ENCODE measurements around the gene P4HA3.

DNA sequence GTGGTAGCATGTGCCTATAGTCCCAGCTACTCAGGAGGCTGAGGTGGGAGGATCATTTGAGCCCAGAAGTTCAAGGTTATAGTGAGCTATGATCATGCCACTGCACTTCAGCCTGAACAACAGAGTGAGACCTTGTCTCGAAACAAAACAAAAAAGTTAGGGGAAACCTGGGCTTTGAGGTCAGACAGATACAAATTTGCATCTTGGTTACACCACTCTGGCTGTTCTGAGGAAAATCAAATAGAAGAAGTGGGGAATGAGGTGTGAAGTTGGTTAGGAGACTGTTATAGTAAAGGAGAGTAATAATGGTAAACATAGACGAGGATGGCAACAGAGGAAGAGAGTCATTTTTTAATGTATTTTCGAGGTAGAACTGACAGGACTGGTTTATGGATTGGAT is 77.8 kb downstream of the P4HA3 start:
- TF ChIP-seq, protein P1, sequence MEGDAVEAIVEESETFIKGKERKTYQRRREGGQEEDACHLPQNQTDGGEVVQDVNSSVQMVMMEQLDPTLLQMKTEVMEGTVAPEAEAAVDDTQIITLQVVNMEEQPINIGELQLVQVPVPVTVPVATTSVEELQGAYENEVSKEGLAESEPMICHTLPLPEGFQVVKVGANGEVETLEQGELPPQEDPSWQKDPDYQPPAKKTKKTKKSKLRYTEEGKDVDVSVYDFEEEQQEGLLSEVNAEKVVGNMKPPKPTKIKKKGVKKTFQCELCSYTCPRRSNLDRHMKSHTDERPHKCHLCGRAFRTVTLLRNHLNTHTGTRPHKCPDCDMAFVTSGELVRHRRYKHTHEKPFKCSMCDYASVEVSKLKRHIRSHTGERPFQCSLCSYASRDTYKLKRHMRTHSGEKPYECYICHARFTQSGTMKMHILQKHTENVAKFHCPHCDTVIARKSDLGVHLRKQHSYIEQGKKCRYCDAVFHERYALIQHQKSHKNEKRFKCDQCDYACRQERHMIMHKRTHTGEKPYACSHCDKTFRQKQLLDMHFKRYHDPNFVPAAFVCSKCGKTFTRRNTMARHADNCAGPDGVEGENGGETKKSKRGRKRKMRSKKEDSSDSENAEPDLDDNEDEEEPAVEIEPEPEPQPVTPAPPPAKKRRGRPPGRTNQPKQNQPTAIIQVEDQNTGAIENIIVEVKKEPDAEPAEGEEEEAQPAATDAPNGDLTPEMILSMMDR (IDR thresholded peaks at IDR 0.05; ENCODE audit: low read depth, low read length, poor library complexity, severe bottlenecking), result no peak
- no peak for TF ChIP-seq EZH2phosphoT487 (IDR thresholded peaks at IDR 0.05; ENCODE audit: borderline replicate concordance, low read length)

All from DOHH2 (cell line).